ENCODE data around the gene SIGLEC12. TPM values are rescaled to one million over a fixed set of nuclear protein-coding genes. Genes with fewer than 3 reads are reported as not detected.

The SIGLEC12 gene
- total and polyA plus RNA-seq, 9 of the 15 experiments (the other 6 are each of a cell fraction or from before 2014, with no cell fraction given), result 0.08 to 1.3 (median 0.54) TPM

- TF ChIP-seq STAT6 (CRISPR knock-in tag; IDR thresholded peaks at IDR 0.05) (no peak), E2F1 (CRISPR knock-in tag; IDR thresholded peaks at IDR 0.05) (no peak), ZNF766 (CRISPR knock-in tag; conservative IDR thresholded peaks at IDR 0.05) (peak; percentile 97), NFXL1 (CRISPR knock-in tag; IDR thresholded peaks at IDR 0.05) (no peak), CBX5 (IDR thresholded peaks at IDR 0.05; ENCODE audit: borderline replicate concordance, low read depth) (no peak), PBX2 (CRISPR knock-in tag; IDR thresholded peaks at IDR 0.05; ENCODE audit: low read depth) (no peak), PBX2 (tag; conservative IDR thresholded peaks at IDR 0.05; ENCODE audit: low read depth) (peak; percentile 85), ZNF707 (CRISPR knock-in tag; conservative IDR thresholded peaks at IDR 0.05) (no peak)
Observed at GRCh38 chr19:51547397-51548212, 46.0 kb upstream of the SIGLEC12 start (continued).

Measured in K562 (cell line).